ENCODE measurements around the gene TMEM132C.

TMEM132C gene

DNA sequence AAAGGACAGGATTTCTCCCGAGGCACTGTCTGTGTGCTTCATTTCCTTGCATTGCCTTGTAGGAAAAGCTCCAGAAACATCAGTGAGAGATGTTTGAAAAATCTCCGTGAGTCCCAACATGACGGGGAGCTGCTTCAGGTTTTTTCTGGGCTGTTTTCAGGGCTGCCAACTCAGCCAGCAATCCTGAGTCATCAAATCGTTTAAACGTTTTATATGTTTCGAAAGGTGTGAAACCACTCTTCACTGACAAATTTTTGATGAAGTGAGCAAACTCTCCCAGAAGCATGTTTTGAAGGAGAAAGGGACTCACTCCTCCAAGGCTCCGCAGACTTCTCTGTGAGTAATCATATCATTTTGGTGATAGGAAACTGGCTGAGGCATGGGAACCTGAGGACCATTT lies 240.5 kb downstream of the TMEM132C start:
- no peak for DNase-seq

DNA sequence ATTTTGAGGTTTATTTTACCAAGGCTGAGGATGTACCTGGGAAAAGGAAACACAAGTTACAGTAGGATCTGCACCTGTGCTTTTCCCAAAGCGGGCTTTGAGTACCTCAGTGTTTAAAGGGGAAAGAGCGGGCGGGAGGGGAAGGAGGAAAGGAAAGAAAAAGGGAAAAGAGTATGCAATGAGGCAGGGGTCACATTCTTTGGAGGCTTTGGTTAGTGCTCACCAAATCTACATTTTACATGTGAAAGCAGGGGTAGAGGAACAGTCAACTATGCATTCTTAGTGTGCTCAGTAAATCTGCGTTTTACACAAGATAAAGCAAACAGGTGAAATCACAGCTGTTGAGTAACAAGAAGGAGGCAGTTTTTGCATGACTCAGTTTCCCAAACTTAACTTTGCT lies 242.2 kb downstream of the TMEM132C start:
- DNase-seq, result no peak

DNA sequence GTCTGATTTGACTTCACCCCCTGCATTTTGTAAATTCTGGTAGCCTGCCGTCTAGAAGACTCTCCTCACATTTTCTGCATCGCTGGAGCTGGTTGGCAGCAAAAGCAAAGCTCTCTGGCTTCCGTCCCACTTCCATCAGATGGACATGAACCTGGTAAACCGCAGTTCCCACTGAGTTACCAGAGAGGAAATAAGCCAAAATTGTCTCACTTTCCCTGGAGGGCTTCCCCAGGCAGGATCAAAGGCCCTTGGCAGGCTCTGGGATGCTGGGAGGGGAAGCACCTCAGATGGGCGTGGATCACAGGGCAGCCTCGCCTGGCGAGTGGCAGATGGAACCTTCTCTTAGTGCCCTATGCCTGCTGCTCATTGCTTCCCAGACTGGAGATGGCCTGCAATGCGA lies 243.5 kb downstream of the TMEM132C start:
- no peak for DNase-seq

DNA sequence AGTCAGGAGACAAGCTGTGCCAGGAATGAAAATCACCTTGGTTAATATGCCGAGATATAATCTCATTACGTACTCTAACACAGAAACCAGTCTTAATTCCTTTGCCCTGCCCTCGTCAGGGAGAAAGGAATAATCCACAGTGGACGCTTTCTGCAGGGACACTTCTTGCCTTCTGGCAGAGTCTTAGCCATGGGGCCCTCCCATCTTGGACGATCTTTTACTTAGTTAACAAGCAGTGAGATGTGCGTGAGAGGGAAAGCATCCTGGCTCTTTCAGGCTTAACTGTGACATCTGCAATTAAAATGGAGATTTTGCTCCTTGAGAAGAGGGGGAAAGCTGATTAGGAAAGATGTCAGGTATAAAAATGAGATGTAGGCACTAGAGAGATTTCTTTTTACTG lies 246.4 kb downstream of the TMEM132C start:
- no peak for DNase-seq

- DNase-seq, result no peak
These were observed 246.9 kb downstream of the TMEM132C start for GRCh38 chr12:128513831-128514230.

- DNase-seq, result no peak
These were observed 251.7 kb downstream of the TMEM132C start for GRCh38 chr12:128518644-128519043.

DNA sequence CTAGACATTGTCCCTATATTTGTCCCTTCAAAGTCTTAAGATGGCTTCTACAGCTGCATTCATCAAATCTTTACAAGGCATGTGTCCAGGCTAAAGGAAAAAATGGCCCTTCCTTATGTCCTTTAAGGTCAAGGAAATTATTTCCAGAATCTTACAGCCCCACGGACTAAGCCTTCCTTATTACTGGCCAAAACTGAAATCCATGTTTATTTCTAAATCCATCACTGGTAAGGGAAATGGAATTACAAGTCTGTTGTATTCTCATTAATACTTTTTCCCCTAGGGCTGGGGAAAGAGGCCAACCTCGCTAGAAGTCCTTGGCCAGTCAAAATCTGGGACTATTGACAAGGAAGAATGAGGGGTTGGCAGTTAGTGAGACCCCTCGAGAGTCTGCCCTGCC lies 252.5 kb downstream of the TMEM132C start:
- no peak for DNase-seq

DNA sequence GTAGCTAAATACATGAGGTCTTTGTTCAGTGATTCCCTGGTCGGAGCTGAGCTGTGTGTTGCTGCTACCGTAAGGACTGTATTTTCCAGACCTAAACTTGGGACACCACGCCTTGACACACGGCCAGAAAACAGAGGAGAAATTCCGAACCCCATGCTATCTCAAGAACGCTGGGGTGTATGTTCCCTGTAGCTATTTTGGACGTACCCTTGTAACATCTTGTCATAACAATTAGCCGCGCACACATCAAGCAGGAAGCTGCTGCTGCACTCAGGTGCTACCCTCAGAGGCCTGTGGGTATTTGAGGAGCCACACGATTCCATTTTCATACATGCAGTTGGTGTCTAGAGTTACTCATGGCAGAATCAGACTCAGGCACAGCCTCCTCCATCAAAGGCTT lies 255.0 kb downstream of the TMEM132C start:
- DNase-seq, result no peak

DNA sequence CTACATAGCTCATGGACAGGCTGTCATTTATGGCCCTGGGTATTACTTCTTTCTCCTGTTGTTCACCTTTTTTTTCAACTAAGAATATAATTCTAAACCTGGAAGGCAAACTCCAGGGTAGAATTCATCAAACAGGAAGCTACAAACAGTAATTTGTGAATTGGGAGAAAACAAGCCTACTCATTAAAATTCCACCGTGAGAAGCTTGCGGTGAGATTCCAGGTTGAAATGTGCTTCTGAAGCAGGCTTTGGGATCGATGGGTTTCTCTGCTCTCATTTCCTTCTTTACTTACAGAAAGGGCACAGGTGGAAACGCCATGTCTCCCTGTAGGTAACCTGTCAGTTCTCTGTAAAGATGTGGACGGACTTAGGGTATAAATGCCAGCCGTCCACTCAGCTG lies 257.5 kb downstream of the TMEM132C start:
- no peak for DNase-seq

DNA sequence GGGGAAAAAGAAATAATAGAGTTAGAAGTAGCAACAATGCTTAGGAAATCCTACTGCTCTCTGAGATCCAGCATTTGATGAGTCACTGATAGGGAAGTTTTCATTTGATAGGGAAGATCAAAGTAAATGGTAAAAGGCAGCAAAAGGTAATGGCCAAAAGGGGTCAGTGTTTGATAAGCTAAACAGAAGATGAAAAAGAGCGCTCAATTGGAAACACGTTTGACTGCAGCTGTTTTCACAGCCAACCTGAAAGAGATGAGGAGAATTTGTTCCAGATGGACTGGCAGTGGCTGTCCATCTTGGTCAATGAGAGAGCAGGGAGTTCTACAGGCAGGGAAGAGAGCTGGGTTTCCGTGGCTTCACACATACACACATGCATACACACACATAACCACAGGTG lies 264.2 kb downstream of the TMEM132C start:
- DNase-seq, result no peak

GRCh38 chr12:128534906-128535305 lies 267.9 kb downstream of the TMEM132C start:
- no peak for DNase-seq

DNA sequence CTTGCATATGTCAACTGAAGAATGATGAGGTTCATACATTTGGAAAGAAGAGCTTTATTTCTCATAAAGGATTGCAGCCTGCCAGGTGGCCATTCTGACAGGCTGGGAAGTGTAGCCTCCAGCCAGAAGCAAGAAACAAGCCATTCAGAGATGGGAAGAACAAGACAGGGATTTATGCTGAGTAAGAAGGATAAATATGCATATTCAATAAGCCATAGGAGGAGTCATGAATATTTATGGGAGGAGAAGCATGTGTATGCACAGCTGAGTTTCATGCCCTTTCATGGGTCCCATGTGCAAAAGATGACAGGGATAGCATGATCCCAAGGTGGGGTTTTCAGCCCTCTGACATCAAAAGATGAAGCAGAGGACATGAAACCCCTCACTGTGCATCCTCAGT lies 269.8 kb downstream of the TMEM132C start:
- no peak for DNase-seq

DNA sequence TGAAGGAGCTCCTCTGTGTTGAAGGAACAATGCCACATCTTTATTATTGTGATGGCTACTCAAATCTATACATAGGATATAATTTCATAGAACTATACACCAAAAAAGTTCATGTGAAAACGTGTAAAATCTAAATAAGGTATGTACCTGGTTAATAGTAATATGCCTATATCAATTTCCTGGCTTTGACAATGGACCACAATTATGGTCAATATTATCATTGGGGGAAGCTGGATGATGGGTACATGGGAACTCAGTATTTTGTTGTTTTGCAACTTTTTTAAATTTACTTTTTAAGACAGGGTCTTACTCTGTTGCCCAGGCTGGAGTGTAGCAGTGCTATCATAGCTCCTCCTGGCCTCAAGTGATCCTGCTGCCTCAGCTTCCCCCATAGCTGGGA lies 270.7 kb downstream of the TMEM132C start:
- DNase-seq, result no peak

GRCh38 chr12:128542844-128543243 lies 275.9 kb downstream of the TMEM132C start:
- no peak for DNase-seq

GRCh38 chr12:128543460-128543859 lies 276.5 kb downstream of the TMEM132C start:
- no peak for DNase-seq

DNA sequence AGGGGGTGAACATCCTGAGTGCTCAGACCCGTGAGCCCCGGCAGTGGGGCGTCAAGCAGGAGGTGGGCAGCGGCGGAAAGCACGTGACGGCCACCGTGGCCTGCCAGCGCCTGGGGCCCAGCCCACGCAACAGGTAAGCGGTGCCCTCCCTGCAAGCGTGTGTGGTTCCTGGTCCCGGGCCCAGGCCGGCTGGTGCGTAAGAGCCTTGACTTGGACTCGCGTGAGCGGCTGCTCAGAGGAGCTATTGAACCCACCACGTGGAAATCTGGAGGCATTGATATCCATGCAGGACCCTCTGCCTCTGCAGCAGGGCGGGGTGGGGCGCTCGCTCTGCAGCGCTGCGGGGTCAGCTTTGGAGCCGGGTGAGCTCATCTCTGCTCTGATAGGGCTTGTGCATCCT lies 277.0 kb downstream of the TMEM132C start:
- DNase-seq, result no peak

GRCh38 chr12:128548949-128549348 lies 282.0 kb downstream of the TMEM132C start:
- no peak for DNase-seq

GRCh38 chr12:128549601-128550218 lies 282.7 kb downstream of the TMEM132C start:
- no peak for DNase-seq

DNA sequence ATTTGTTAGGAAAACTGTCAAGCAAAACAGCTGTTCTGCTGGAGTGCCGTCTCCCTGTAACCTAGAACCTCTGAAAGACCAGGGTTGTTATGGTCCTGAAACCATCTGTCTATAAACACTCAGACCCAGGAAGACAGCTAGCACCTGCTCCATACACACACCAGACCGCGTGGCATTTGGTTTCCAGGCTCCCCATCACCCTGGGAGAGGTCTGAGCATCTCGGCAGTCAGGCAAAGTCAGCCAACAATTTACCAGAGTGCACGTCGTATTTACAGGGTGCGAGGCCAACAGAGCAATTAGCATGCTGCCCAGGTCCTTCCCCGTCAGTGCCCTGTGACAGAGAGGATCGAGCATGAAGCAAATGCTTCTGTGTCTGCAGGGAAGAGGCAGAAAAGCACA lies 284.3 kb downstream of the TMEM132C start:
- no peak for DNase-seq

GRCh38 chr12:128554546-128555304 lies 287.8 kb downstream of the TMEM132C start:
- no peak for DNase-seq

- DNase-seq, result no peak
These were observed 290.3 kb downstream of the TMEM132C start for GRCh38 chr12:128557231-128557630.

- DNase-seq, result no peak
These were observed 298.0 kb downstream of the TMEM132C start for GRCh38 chr12:128564956-128565355.

GRCh38 chr12:128567730-128568129 lies 300.8 kb downstream of the TMEM132C start:
- DNase-seq, result no peak

- no peak for DNase-seq
These were observed 303.5 kb downstream of the TMEM132C start for GRCh38 chr12:128570191-128571065.

Measured in activated naive CD4-positive, alpha-beta T cell treated with anti-CD3 and anti-CD28 coated beads, Interleukin-2, amount 50 U/mL, for 16 hours (primary cell).